Gastrocnemius medialis (tissue), 4 donors: ENCODE results near the gene SLAMF9. TPM values are rescaled to one million over a fixed set of nuclear protein-coding genes. Genes with fewer than 3 reads are reported as not detected.

Source experiments
- ATAC-seq, 2 donors: fragments of 150-250 bp; one replicate each; pipeline ENCODE4 v1.9.1; 2016
- DNase-seq, 2 donors: peaks; one replicate each; pipeline ENCODE4 v3.0.0-alpha.2; 2019
- H3K27ac ChIP-seq, 4 donors: fragments of 200-600 bp; sonication (generic); 1 replicate in 1 of 4; 2 replicates in 3 of 4; pipeline ENCODE4 v1.5.1; 2016 to 2018; ENCODE audit warnings: mild to moderate bottlenecking in 2 of 4, moderate library complexity in 1 of 4
- H3K27me3 ChIP-seq, 3 donors: fragments of 200-600 bp; sonication (generic) in 2 of 3; 1 replicate in 1 of 3; 2 replicates in 2 of 3; pipeline versions ENCODE4 v1.5.1 to v1.6.0; 2016 to 2019; ENCODE audit warnings: mild to moderate bottlenecking in 1 of 3, moderate library complexity in 1 of 3
- H3K36me3 ChIP-seq, 2 donors: fragments of 200-600 bp; sonication (generic) in 1 of 2; one replicate each; pipeline ENCODE4 v1.5.1; 2017 to 2018
- H3K4me1 ChIP-seq, 2 donors: fragments of 200-600 bp; sonication (generic) in 1 of 2; one replicate each; pipeline ENCODE4 v1.5.1; 2016 to 2017; ENCODE audit warnings: mild to moderate bottlenecking in 2 of 2
- H3K4me3 ChIP-seq, 4 donors: fragments of 200-600 bp; sonication (generic) in 3 of 4; 1 replicate in 1 of 4; 2 replicates in 3 of 4; pipeline ENCODE4 v1.5.1; 2016 to 2019; ENCODE audit warnings: mild to moderate bottlenecking in 2 of 4
- H3K9me3 ChIP-seq, 3 donors: fragments of 200-600 bp; sonication (generic) in 2 of 3; 1 replicate in 1 of 3; 2 replicates in 2 of 3; pipeline ENCODE4 v1.5.1; 2016 to 2019
- POLR2A ChIP-seq, 2 donors: fragments of 450-650 bp; IDR thresholded peaks; one replicate each; pipeline ENCODE4 v1.6.1; 2017; ENCODE audit warnings: antibody characterized with exemption in 2 of 2, mild to moderate bottlenecking in 2 of 2, moderate library complexity in 2 of 2
- in situ Hi-C, 4 donors: fragments of 200-750 bp; cut with MboI; loops; one replicate each; pipeline versions ENCODE4 v1.15.0 to v1.8.0; 2017; ENCODE audit warnings: low sequenced_read_pairs in 4 of 4
- intact Hi-C: fragments of 100-400 bp; cut with DNase I; formaldehyde crosslinking; loops from one replicate; pipeline ENCODE4 v1.15.1; 2023; ENCODE audit warnings: low total_unique reads
- total RNA-seq, 4 donors: library from RNA; depleted of rRNA; stranded (reverse); fragments of >200 nt; gene quantifications; one replicate each; pipeline versions ENCODE4 v1.1.0 to v1.2.3, GENCODE V29; 2016
- TF ChIP-seq, protein P1 (sequence below), 5 experiments: fragments of 450-650 bp in 3 of 5; fragments of 200-600 bp in 2 of 5; sonication (generic) in 2 of 5; IDR thresholded peaks in 4 of 5; conservative IDR thresholded peaks in 1 of 5; 1 replicate in 4 of 5; 2 replicates in 1 of 5; pipeline ENCODE4 v1.5.1; 2016 to 2019; ENCODE audit warnings: antibody characterized with exemption in 5 of 5, mild to moderate bottlenecking in 3 of 5, moderate library complexity in 3 of 5

The SLAMF9 gene
- total RNA-seq, 4 donors from 2014 or later, result not detected

DNA sequence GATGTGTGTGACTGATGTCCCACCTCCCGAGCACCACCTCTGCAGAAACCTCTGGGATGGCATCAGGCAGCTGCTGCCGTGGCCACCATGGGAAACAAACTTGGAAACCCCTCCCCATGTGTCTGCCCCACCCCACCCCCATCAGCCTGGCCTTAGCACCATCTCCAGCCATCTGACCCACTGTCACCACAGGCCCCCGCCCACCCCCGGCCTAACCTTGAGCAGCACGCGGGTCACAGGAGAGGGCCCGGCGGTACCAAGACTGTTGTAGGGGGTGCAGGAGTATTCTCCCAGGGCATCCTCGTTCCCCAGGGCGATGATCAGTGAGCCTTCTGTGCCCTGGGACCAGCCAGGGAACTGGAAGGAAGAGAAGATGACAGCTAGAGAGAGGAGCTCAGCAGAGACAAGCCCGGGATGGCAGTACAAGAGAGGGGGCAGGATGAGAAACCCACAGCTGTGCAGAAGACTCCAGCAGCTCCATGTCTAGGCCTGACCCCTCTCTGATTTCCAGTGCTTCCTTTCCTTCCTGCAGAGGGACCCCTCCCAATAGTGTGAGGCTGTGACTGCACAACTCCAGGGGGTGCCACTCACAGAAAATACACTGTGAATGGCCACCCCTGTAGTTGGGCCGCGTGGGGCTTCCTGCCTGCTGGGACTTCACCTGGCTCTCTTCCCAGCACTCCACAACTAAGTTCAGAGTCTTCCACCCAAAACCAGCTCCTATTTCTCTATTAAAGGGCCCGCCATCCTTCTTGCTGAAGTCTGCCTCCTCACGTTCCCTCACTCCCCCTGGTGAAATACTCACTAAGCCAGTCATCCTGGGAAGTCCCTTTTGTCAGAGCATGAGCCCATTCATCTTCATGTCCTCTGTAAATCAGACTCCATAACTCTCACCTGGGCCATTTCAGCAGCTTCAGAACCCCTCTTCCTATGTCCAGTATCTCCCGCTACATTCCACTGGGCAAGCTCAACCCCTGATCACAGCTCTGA, 21.4 kb downstream of the SLAMF9 start:
- Histone ChIP-seq H3K36me3 (no peaks in the 10 kb centered on the region), H3K27me3 (no peaks in the 10 kb centered on the region), H3K4me1 (no peaks in the 10 kb centered on the region), H3K9me3 (no peaks in the 10 kb centered on the region), H3K4me3 (no peak overlapping the region), H3K27ac (no peak overlapping the region)
- ATAC-seq (no peak), DNase-seq (no peak)
- in situ Hi-C loops (loop anchor here in 1 of 4 donors (10.0 kb wide), 1 partner anchor 72 kb away; no protein-coding TSS in a partner anchor), intact Hi-C loops (no loop called here)
- TF ChIP-seq, protein P1, sequence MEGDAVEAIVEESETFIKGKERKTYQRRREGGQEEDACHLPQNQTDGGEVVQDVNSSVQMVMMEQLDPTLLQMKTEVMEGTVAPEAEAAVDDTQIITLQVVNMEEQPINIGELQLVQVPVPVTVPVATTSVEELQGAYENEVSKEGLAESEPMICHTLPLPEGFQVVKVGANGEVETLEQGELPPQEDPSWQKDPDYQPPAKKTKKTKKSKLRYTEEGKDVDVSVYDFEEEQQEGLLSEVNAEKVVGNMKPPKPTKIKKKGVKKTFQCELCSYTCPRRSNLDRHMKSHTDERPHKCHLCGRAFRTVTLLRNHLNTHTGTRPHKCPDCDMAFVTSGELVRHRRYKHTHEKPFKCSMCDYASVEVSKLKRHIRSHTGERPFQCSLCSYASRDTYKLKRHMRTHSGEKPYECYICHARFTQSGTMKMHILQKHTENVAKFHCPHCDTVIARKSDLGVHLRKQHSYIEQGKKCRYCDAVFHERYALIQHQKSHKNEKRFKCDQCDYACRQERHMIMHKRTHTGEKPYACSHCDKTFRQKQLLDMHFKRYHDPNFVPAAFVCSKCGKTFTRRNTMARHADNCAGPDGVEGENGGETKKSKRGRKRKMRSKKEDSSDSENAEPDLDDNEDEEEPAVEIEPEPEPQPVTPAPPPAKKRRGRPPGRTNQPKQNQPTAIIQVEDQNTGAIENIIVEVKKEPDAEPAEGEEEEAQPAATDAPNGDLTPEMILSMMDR (IDR thresholded peaks at IDR 0.05 in 4 of 5, conservative IDR thresholded peaks at IDR 0.05 in 1 of 5), result no peak
- no peak for TF ChIP-seq POLR2A (IDR thresholded peaks at IDR 0.05)

DNA sequence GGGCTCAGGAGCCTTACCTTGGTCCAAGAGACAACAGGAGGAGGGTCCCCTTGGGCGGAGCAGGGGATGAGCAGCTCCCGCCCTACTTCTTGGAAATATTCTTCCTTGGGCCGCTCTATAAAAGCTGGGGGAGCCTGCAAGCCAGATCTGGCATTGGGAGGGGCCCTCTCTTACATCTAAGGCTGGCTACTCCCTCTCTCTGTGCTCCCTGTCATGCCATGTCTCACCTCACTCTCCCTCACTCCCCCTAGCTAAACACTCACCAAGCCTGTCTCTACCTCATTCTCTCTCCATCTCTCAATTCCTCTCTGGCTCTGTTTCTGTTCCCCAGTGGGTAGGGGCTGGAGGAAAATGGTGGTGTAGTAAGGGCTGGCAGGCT, 22.3 kb downstream of the SLAMF9 start:
- Histone ChIP-seq H3K4me3 (no peak overlapping the region), H3K4me1 (no peaks in the 10 kb centered on the region), H3K36me3 (no peaks in the 10 kb centered on the region), H3K27ac (no peak overlapping the region), H3K27me3 (no peaks in the 10 kb centered on the region), H3K9me3 (no peaks in the 10 kb centered on the region)
- no peak for ATAC-seq
- TF ChIP-seq, protein P1 (IDR thresholded peaks at IDR 0.05 in 4 of 5, conservative IDR thresholded peaks at IDR 0.05 in 1 of 5), result no peak
- no peak for TF ChIP-seq POLR2A (IDR thresholded peaks at IDR 0.05)
- no peak for DNase-seq
- intact Hi-C loops, result no loop called here
- in situ Hi-C loops, result loop anchor here in 1 of 4 donors (10.0 kb wide), 1 partner anchor 73 kb away; no protein-coding TSS in a partner anchor

DNA sequence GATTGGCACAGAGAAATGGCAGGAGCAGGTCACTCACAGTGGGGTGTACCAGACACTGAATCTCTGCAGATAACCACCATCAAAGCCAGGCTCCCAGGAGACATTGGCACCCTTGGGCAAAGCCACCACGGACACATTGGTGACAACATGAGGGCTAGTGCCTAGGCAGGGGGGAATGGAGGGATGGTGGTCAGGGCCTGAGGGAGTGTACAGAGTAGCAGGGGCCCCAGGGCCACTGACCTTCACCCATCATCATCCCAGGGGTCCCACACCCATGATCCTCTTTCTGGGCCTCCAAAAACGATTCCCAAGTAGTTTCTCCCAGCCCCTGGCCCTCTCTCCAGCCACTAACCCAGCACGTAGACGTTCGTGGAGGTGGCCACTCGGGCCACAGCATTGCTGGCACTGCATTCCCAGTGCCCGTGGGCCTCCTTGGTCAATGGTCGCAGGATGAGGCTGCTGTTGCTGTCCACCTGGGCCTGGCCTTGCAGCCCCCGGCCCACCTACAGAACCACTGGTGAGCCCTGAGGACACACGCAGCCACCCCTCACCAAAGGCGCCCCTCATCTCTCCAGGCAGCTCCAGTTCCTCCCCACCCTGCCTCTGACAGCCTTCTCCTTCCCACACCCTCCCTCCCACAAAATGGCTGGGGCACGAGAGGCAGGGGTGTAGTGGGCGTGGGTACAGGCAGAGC, 22.8 kb downstream of the SLAMF9 start:
- Histone ChIP-seq H3K36me3 (no peaks in the 10 kb centered on the region), H3K4me1 (no peaks in the 10 kb centered on the region), H3K4me3 (no peak overlapping the region), H3K27ac (no peak overlapping the region), H3K27me3 (peaks cover under 1 to 5% (median 2%) of the 10 kb centered on the region in 3 donors), H3K9me3 (no peaks in the 10 kb centered on the region)
- intact Hi-C loops (no loop called here), in situ Hi-C loops (loop anchor here in 1 of 4 donors (10.0 kb wide), 1 partner anchor 74 kb away; no protein-coding TSS in a partner anchor)
- TF ChIP-seq POLR2A (IDR thresholded peaks at IDR 0.05), result no peak
- TF ChIP-seq, protein P1 (IDR thresholded peaks at IDR 0.05 in 4 of 5, conservative IDR thresholded peaks at IDR 0.05 in 1 of 5), result no peak
- ATAC-seq (no peak), DNase-seq (no peak)

DNA sequence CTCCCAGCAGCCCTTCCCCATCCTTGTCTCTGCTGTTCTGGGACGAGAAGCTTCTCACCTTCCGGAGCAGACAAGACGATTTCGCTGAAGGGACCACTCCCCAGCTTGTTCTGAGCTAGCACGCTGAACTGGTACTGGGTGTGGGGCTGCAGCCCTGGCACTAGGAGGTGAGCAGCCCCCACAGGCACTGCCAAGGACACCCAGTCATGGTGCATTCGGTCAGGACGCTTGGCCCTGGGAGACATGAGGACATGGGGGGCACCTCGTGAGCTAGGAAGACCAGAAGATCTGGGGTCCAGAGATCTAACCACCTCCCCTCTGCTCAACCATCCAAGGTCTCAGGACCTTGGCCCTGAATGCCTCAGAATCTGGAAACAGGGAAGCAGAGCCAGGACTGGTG, 23.4 kb downstream of the SLAMF9 start:
- H3K9me3 ChIP-seq, result no peaks in the 10 kb centered on the region
- no peak overlapping the region for H3K4me3 ChIP-seq
- H3K36me3 ChIP-seq, result no peaks in the 10 kb centered on the region
- intact Hi-C loops, result no loop called here
- DNase-seq (no peak), ATAC-seq (no peak)
- H3K4me1 ChIP-seq, result no peaks in the 10 kb centered on the region
- in situ Hi-C loops, result loop anchor here in 1 of 4 donors (10.0 kb wide), 1 partner anchor 74 kb away; no protein-coding TSS in a partner anchor
- H3K27ac ChIP-seq, result no peak overlapping the region
- H3K27me3 ChIP-seq, result peaks cover 6 to 10% (median 7%) of the 10 kb centered on the region in 3 donors
- TF ChIP-seq, protein P1 (IDR thresholded peaks at IDR 0.05 in 4 of 5, conservative IDR thresholded peaks at IDR 0.05 in 1 of 5), result no peak
- TF ChIP-seq POLR2A (IDR thresholded peaks at IDR 0.05), result no peak
